T1000 (cell line): Measurements from ENCODE around the gene NAV3.

Source experiments
- DNase-seq: peaks from one replicate; lab custom pipeline; 2025; ENCODE audit warnings: mixed read lengths; lab: John Stamatoyannopoulos, UW

The NAV3 gene

DNA sequence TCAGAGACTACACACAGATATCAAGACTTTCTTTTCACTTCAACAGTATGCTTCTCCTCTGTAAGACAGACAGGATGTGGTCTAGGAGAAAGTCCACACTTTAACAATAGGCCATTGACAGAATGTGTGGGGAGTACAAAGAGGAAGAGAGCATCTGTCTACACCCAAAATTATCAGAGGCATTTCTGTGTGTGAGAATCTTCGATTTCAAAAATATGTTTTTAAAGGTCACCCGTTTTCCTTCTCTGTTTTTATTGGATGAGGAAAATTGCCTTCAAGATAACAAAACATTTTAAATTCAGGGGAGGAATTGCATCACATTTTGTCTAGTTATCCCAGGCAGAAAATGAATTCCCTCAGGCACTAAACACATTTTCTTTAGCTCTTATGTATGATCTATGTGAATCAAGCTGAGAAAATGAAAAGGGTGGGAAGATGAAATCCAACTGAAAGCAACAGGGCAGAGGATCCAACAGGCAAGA, 16.4 kb downstream of the NAV3 start:
- no peak for DNase-seq

DNA sequence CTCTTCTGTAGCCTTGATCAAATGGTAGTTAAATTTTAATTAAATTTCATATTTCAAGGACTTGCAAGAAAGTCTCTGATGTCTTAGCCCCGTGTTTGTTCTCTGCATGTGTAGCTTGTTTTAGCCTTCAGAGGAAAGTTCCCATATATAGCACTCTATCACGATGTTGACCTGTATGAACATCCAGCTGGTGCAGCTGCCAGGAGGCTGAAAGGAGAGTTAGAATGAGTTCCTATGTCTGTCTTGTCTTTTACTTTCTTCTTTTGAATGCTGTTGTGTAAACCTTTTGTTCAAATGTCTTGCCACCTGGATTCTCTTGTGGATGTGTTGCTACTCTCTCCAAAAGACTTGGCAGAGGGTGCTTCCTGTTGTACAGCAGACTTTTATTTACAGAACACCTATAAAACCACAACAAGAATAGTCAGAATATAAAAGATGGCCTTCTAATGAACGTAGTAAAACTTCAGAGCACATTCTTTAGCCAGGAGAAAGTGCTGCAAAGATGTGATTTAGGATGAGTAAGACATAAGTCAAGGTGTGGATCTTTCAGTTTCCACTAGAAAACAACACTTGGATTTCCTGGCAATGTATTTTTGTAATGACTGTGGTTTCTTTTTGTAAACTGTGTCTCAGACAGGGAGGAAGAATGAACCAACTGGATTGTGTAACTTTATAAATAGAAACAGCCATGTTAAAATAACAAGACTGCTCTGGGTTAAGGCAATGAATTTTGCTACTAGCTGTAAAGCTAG, 17.2 kb downstream of the NAV3 start:
- peak; percentile 11 for DNase-seq

DNA sequence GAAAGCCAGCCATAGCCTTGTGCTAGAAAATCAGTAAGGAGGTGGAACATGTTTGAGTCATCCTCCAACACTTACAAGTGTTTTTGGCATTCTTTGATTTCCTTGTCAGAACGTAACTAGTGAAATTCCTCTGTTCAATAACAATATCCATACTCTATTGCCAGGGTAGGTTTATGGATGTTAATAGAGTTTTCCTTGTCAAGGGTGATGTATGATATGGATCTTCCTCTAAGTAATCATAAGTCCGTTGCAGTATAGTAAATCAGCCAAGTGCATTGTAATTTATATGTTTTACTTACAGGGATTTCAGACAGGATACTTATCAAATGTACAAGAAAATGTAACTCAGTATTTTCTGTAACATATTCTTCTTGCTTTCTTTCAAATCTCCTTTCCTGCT, 19.4 kb downstream of the NAV3 start:
- DNase-seq: no peak

DNA sequence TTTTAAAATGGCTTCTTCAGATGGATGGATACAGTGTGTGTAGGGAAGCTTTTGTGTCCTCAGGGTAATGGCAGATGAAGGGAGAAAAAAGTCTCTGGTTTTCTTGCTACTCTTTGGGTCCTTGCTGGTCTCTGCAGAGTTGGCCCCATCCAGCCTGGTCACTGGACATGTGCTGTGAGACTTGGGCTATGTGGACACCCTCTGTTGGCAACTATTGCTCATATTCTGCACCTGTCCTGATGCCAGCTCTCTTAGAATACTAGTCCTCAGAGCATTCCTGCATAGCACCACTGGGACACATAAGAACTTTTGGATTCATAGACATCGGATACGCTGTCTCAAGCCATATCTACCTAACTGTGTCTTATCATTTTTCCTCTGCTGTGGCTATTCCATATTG, 20.0 kb downstream of the NAV3 start:
- no peak for DNase-seq

DNA sequence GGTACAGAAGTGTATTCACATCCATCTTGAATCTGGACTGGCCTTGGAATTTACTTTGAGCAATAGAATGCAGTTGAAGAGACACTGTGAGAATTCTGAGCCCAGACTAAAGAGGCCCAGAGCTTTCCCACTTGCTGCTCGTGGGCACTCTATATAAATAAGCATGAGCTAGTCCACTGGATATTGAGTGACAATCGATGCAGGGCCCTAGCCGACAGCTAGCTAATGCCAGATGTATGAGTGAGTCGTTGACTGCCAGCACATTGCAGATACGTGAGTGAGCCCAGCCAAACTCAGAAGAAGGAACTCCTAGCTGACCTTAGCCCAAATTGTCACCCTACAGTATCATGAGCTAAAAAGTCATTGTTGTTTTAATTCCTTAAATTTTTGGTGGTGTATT, 24.9 kb downstream of the NAV3 start:
- DNase-seq: no peak

DNA sequence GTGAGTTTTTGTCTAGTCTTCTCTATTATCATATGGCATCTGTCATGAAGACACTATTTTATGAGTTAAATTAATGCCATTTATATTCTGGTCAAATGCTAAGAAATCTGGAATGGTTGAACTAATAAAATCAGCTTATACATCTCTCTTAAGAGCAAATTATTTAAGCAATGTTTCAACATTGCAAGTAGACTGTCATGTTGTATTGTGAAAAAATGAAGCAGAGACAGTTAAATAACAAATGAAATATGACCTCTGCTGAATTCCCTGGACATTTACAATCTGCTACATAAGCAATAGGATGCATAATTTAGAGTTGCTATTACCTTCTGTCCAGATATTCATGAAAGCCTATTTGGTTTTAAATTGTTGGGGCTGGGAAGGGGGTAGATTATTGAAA, 30.6 kb downstream of the NAV3 start:
- DNase-seq: no peak

DNA sequence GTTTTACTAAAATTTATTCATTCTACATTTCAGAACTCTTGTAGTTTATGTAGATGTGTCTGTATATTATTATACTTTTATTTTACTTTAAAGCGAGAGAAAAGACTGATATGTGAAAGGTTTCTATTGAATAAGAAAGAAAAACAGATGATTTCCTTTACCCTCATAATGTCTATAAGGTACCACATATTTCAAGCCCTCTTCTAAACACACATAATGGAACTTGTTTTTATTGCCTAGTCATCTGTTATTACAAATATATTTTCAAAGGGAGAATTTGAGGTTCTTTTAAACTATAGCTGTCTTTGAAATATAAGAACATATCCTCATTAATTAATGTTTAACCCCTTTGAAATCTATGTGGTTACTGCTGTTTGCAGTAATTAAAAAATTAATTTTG, 34.5 kb downstream of the NAV3 start:
- DNase-seq: no peak

DNA sequence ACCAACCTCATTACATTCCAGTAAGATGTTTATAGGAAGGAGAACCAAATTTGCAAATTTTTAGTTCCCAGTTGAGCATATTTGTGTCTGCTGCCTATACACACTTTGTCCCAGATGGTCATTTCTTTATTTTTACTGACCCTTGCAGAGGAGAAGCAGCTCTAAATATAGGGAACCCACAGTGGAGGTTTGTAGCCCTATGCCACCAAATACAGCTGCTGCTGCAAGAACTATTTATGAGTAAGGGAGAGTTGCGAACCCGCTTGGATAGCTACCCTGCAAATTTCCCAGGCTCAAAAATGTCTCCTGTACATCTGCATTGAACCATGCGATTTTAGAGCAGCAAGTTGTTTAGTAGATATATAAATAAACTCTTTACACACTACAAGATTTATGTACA, 48.2 kb downstream of the NAV3 start:
- no peak for DNase-seq

DNA sequence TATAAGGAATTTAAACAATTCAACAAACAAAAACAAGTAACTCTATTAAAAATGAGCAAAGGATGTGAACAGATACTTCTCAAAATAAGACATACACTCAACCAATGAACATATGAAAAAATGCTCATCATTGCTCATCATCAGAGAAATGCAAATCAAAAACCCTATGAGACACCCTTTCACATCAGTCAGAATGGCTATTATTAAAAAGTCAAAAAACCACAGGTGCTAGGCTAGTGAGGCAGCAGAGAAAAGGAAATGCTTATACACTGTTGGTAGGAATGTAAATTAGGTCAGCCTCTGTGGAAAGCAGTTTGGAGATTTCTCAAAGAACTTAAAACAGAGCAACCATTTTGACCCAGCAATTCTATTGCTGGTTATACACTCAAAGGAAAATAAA, 52.0 kb downstream of the NAV3 start:
- DNase-seq: no peak

DNA sequence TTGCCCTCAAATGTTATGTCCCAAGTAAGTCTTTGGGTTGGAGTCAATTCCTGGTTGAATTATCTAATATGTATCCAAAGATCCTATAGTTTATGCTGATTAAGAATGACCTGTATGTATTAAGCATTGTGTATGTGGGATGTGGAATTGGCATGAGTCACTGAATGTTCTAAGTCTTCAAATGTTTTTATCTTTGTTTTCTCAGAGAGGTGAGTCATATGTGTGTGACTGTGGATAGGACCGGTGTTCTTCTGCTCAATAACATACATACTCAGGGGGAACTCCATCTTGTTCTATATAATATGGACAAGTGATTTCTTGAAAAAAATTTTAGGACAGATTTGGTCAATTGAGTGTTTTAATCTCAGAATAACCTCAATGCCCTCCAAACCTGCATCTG, 57.9 kb downstream of the NAV3 start:
- no peak for DNase-seq

DNA sequence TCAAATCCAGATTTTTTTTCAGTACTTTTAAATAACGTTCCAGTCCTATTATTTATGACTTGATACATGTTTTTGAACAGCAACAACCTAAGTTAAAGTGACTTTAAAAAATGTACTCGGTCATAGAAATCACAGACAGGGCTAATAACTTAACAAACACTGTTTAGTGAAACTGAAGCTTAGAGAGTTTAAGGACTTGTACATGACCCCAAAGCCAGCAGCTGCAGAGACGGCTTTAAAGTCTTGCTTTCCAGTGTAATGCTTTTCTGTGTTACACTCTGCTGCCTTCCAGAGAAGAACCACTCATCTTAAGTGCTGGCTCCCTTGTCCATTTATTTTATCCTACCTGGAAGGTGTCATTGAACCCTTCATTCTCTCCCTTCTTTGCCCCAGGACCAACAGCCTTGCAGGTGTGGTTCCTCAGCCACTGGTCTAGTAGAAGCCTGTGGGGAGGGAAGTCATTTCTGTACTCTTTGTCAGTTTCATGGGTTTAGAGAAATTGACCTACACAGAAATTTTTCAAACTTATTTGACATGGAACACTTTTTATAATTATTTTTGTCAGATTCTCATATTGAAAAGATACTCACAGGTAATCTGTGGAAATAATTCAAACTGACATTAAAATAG, 60.9 kb downstream of the NAV3 start:
- no peak for DNase-seq

DNA sequence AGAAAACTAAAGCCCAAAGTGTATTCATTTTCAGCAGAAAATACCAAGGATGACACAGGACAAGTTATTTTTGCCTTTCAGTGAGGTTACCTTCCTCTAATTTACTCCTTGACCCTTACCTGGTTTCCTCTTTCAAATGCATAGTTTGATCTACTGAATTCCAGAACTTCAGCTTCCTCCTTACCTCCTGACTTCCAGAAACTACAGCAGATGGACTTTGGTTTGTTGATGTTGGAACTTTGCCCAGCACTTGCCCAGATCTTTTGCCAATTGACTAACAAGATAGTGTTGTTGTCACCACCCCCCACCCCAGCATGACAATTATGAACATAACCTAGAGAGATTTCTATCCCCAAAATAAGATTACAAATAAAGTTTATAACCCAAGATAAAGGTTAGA, 63.2 kb downstream of the NAV3 start:
- DNase-seq: no peak

DNA sequence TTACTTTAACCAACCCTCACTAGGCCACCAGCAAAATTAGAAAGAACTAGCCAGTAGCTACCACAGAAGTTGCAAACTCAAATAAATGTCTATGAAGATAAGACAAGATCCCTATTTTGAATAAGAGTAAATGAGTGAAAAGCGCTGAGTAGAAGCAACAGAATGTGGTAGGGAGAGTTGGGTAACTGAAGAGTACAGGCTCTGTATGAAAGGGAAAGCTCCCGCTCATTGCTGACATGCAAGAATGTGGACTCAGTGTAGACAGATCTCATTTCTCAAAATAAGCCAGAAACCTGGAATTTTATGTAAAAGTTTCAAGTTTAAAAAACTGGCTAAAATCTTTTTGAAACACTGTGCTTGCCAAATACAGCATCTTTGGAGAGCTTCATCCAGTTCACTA, 63.9 kb downstream of the NAV3 start:
- DNase-seq: no peak

DNA sequence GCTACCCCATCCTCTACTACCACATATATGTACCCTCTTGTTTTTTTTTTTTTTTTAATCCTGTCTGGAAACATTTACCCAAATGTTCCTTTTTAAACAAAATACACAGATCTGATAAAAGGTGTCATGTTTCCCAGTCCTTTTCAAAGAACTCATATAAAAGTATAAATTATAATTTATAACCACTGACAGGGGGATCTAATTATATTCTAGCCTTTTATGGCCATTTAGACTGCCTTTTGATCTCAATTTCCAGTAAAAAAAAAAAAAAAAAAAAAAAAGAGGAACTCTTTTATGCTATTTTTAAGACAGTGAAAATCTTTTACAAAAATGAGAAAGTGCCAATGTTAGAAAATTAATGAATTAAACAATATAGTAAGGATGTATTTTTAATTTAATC, 65.0 kb downstream of the NAV3 start:
- no peak for DNase-seq

DNA sequence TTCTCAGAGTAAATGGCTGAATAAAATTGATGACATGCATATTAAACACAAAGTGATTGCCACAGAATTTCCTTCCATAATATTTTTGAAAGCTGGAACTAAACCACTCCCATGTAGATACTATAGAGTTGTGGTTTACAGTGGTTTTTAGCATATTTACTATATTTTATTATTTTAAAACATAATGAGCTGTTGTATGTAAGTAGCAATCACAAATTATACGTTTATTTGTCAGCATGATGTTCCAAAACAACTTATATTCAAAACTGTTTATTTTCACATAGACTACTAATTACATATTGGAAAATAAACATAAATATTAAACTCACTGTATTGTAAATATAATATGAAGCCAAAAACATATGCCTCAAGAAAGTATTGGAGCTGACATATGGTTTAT, 77.2 kb downstream of the NAV3 start:
- DNase-seq: no peak

DNA sequence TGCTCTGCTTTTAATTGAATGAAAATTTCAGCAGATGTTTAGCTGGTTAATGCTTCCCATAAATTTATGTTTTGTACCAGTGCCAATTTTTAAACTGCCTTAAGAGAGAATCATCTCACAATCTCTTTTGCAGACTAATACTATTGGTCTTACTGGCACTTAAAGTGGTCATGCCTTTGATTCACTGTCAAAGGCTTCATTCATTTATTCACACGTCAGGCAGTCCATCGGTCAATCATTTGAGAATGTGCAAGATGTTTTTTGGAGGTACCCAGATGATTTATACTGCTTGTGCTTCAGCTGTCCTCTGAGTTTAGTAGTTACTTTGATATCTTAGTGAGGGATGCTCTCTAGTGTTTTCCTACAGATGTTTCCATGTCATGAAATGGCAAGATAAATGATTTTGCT, 83.4 kb downstream of the NAV3 start:
- no peak for DNase-seq

DNA sequence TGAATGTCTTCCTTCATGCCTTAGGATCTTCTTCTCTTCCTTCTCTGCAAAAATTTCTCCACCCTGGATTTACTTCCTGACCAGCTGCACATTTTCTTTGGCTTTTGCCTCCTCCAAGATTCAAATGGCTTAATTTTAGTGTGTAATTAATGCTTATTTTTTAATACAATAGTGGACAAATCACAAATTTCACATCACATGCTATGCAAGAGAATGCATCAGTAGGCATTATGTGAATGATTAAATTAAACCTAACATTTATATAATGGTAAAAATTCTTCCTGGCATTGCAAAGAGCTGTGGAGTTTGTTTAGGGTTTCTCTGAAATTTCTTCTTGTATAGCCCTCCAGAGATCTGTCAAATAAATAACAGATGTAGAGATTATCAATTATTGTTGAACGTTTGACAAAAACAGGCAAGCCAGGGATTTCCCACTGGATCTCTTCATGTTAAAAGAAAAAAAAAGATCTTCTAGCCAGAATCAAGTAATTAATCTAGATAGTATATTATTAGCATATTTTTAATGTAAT, 84.4 kb downstream of the NAV3 start:
- no peak for DNase-seq

DNA sequence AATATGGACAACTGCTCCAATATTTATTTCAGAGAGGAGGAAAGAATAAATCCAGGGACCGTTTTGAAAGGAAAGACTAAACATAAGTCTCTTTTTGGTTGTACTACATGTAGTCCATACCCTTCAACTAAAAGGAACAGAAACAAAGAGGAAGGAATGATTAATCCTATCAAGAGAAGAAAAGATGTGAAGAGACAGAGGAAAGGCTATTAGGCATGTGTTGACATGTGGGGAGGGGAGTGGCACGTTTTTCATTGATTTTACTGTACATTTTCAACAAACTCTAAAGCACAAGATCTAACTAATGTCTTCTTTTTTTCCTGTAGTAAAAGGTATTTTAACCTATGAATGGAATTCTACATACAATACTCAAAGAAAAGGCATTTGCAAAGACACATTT, 85.6 kb downstream of the NAV3 start:
- no peak for DNase-seq

DNA sequence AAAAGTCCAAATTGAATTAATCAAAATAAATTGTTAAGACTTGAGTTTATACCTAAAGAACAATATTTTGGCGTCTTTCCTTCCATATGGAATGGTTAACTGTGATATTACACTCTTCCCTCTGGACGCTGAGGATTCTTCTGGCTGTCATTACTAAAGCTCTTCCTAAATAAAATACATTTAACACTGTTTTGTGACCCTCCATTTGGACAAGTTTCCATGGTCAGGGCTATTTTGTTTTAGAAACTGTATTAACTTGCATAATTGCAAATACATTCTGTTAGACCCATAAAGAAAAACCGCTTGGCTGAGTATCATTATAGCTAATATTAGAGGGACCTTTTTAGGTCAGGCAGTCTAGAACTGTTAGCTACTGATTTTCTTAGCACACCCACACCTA, 87.4 kb downstream of the NAV3 start:
- no peak for DNase-seq

DNA sequence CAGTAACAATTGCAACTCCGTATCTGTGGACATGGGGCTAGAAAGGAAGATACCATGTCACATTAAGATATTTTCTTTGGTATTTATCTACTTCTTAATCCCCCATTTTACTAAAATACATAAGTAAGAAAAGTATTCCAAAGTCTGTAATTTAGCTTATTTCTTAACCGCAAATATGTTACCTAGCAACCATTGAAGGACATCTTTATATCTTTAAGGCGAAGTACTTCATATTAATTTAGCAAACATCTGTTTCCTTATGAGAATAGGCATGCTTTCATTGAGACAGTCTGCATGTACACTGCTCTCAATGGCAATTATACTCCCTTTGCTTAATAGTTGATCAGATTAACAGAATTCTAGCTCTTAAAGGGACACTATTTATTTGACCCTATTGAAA, 88.8 kb downstream of the NAV3 start:
- no peak for DNase-seq

DNA sequence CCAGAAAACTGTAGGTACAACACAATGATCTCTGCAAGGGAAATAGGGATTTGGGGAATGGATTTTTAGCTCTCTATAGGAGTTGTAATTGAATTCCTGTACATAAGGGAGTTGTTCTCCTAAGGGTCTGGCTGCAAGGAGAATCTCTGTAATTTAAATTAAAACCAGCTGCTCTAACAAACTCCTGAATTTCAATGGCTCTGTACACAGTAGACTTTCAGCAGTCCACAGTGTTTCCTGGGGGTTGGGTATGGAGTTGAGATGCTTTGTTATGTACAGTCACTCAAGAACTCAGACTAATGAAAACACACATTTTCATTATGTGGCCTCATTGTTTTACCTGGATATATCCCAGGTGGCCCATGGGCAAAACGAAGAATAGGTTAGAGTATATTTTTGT, 93.2 kb downstream of the NAV3 start:
- no peak for DNase-seq

DNA sequence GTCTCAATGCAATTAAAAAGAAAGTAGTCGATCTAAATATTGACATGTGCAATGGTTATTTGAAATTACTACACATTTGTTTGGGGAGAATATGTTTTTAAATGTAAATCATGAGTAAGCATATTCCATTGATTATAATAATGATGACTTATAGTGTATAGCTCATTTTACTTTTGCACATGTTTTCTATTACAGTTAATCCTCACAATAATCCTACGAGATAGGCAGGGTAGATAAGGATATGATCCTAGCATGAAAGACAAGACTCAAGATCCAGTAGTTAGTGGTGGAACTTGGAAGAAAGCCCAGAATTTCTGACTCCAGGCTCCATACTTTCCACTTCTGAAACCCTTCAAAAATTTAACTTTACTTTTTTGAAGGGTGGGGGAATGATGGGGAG, 94.0 kb downstream of the NAV3 start:
- DNase-seq: no peak

DNA sequence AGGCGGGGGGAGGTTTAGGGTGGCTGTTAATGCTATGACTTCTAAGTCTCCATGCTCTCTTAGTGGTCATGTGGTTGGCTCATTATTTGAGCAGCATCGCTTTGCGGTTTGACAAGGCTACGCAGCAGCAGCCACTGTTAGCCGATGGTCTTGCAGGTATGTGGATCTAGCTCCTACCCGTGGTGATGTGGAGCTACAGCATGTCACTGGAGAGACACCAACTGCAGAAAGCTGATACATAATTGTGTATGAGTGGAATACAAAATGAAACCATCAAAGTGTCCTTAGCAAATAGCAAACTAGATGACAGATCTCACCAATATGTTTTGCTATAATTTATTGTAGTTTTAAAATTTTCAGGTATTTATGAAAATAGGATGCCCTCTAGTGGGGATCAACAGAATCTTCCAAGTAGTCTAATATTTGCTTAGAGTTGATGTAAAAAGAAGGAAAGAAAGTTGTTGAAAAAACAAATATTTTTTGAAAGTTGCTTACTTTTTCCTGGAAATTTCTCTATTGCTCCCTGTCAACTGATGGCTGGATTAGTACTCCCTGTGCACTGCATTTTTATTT, 94.9 kb downstream of the NAV3 start:
- peak; percentile 73 for DNase-seq
